GM21447 (cell line): ENCODE results near the gene RPRD2.
"Not testable (repeated sequence)": the region's sequence is repeated elsewhere in the genome, so short reads cannot be mapped to it uniquely, and the experiment has no call there.

Source experiments
- ATAC-seq: cut with Tn5 transposase; IDR thresholded peaks from one replicate; pipeline ENCODE4 v1.9.1; 2021; ENCODE audit not compliant: unreplicated experiment

RPRD2 gene

DNA sequence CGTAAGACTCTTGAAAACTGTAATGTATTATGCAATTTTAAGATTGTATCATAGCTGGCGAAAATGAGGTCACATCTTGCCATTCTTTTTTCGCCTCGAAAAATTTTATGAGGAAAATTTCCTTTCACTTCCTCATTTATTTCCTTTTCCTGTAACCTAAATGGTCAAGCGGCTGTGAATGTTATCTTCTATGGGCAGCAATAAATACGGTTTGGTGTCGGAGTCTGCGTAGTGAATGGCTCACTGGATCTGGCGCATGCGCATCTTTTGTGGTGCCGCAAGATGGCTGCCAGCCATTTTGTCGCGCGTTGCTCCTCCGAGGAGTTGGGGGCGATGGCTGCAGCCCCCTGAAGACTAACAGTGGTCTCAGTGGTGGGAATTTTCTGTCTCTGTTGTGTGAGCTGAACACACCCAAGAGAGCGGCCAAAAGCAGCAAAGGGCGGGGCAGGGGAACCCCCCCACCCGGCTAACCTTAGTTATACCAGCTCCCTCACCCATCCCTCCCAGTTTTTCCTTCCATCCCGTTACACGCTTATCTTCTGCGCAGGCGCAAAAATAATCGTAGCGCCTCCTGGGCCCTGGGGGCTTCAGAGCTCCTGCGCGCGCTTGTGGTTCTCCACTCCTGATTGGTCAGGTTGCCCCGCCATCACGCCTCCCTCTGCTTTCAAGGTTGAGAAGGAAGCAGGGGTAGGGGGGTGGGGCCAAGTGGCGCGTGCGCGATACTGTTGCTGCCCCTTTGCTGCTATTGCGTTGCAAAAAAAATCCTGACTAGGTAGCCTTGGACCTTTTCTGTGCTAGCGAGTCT, at the start of gene RPRD2:
RPRD2 (plus strand) TSS at position 722 of the 805 bp plus-strand sequence. CDS start 568 bp downstream, outside the sequence.
- peak; percentile 86 for ATAC-seq

GRCh38 chr1:150314691-150315090, 49.3 kb upstream of the RPRD2 start:
- not testable (repeated sequence) for ATAC-seq

DNA sequence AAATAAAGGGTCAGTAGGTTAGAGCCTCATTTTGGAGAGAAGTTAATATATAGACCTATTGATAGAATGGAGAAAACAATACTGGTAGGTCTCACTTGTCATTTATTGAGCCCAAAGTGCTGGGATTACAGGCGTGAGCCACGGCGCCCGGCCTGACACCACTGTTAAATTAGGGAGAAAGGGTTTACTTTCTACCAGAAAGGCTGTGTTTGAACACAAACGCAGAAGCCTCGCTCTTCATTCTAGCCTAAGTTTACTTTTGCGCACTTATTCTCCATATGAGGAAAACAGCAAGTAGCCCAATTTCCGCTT, 43.3 kb upstream of the RPRD2 start:
- ATAC-seq, result no peak

DNA sequence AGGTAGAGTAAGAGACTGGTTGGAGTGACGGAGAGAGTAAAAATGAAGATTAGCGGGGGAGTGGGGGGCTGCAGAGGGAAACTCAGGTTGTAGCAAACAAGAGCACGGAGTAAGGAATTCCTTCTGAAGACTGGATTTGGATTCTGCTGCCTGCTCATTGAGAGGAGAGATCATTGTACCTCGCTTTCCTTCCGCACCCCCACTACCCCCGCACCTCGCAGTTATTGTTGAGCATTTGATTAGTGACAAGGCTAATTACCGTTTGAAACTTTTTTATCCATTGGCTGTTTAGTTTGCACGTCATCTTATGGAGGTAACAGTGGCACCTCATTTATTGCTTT, 42.2 kb upstream of the RPRD2 start:
- no peak for ATAC-seq

- ATAC-seq, result no peak
Observed at GRCh38 chr1:150322310-150322709, 41.6 kb upstream of the RPRD2 start.

- no peak for ATAC-seq
Observed at GRCh38 chr1:150332651-150333290, 31.2 kb upstream of the RPRD2 start.

- ATAC-seq, result no peak
Observed at GRCh38 chr1:150346316-150346715, 17.6 kb upstream of the RPRD2 start.

DNA sequence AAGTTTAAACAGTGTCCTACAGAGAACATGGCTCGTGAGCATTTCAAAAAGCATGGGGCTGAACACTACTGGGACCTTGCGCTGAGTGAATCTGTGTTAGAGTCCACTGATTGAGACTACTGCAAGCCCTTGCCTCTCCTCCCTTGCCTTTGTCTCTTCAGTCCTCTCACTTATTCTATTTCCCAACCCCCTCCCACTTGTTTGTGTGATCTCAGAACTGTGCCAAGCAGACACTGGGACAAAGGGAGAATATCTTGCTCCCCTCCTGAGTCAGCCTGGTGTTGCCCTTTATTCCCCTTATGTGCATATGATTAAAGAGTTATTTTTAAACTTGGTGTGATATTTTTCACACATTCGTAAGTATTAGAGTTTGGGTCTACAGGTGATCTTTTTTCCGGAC, 11.1 kb upstream of the RPRD2 start:
- no peak for ATAC-seq

DNA sequence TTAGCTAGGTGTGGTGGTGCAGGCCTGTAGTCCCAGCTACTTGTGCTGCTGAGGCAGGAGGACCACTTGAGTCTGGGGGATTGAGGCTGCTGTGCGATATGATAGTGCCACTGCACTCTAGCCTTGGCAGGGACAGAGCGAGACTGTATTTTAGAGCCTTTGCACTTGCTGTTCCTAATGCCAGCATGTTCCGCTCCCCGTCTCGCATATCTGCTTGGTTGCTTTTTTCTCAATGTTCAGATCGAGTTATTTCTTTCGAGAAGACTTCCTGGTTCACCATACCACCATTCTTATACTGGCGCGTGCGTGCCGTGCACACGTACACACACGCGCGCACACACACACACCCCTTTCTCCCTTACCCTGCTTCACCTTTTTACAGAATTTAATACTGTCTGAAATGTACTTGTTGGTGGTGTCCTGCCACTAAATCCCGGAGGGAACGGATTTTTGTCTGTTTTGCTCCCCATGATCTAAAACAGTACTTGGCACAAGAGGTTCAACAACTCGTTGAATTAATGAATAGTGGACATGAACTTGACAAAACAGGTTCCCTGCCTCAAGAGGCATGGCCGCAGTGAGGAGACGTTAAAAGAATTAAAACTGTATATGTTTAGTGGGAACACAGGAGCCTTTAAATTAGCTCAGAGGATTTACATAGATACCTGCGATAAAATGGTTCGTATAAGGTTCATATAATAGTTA, 1.1 kb upstream of the RPRD2 start:
- no peak for ATAC-seq

DNA sequence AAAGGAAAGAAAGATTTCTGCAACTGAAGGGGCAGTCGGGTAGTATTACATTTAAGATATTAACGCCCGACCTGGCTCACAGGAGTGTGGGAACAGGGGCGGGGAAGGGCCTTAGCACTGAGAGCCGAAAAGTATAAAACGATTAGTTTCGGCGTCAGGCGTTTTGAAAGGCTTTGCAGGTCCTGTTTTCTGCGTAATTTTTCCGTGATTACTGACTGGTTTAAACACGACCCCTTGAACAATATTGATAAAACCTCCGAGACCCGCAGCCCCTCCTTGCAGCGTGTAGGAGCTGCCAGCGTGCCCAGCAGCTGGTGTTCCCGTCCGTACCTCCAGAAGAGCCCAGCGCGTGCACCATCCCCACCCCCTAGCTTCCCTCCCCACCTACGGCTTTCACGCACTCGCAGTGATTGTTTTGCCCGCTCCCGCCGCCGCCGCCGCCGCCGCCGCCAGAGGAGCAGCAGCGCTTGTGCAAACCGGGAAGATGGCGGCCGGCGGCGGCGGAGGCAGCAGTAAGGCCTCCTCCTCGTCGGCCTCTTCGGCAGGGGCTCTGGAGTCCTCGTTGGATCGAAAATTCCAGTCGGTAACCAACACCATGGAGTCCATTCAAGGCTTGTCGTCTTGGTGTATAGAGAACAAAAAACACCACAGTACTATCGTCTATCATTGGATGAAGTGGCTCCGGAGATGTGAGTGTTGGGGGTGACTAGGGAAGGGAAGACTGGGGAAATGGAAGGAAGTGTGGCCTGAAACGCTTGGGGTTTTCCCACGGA, 470 bp downstream of the RPRD2 start:
- ATAC-seq, result peak; percentile 12

- ATAC-seq, result no peak
Observed at GRCh38 chr1:150365941-150366340, 2.0 kb downstream of the RPRD2 start.

- no peak for ATAC-seq
Observed at GRCh38 chr1:150366416-150367296, 2.7 kb downstream of the RPRD2 start.

- no peak for ATAC-seq
Observed at GRCh38 chr1:150371110-150371509, 7.2 kb downstream of the RPRD2 start.

DNA sequence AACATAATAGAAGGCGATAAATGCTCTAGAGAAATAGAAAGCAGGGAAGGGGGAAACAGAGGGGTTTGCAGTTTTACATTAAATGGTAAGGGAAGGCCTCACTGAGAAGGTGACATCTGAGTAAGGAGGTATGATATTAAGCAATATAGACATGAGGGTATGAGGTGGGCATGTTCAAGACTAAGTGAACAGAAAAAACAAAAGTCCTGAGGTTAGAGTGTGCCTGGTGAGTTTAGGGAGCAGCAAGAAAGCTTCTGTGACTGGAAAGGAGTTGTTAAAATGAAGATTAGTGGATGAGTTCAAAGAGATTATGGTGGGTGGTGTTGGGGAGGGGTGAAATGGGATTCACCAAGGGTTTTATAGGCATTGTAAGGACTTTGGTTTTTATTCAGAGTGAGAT, 8.6 kb downstream of the RPRD2 start:
- ATAC-seq, result no peak

DNA sequence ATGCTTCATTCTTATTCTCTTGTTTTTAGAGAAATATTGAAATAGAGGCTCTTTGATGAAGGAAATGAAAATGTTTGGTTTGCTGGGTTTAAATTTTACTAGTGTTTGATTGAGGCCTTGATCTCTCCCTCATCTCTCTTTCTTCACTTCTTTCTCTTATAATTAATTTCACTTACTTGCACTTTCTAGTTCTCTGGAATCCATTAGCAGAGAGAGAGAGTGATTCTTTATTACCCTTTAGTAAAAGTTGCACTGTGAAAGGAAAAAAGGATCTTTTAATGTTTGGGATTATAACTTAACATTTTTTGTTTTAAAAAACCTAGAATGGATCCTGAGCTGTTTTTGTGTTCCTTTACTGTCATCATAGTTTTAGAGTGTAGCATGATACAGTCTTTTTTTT, 12.2 kb downstream of the RPRD2 start:
- no peak for ATAC-seq

- no peak for ATAC-seq
Observed at GRCh38 chr1:150383631-150384324, 19.8 kb downstream of the RPRD2 start.

DNA sequence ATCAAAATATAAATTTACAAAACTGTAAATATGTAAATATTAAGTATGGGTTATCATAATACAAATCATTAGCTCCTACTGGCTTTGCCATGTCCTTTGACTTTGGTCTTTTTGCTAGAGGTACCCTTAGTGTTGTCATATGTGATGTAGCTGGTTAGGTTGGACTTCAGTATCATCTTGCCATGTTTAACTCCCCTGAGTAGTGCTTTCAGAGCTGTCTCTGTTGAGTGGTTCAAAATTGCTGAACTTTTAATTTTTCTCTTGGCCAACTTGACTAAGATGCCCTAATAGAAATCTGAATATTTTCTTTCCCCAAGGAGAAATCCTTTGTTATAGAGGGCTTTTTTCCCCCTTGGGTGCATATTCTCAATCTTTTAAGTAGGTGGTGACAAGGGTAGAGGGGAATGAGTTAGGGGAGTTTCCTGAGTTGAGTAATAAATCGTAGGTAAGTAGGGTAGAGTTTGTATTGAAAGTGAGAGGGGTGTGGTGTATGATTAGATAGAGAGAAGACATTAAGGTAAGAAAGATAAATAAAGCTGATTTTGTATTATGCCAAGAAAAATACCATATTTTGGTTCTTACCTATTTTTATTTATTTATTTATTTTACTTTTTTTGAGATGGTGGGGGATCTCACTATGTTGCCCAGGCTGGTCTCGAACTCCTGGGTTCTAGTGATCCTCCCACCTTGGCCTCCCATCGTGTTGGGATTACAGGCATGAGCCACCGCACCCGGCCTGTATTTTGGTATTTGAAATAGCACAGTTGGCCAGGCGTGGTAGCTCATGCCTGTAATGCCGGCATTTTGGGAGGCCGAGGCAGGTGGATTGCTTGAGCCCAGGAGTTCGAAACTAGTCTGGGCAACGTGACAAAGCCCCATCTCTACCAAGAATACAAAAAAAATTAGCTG, 21.8 kb downstream of the RPRD2 start:
- ATAC-seq, result no peak

DNA sequence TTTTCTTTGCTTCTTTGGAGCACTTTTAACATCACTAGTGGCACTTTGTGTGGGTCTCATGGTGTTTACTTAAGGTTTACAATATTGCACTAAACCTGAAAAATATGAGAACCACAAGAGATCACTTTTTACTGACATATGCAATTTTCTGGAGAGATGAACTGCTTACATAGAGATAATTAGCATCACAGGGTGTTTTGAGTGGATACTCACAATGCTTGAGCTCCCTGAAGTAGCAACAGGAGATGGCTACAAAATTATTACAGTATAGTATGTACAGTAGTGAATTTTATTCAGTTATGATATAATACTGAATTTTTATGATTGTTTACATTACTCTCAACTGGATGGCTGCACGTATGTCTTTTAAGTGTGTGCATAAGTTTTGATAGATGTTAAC, 22.6 kb downstream of the RPRD2 start:
- ATAC-seq, result no peak

GRCh38 chr1:150387200-150387599, 23.3 kb downstream of the RPRD2 start:
- ATAC-seq, result no peak
